HG03571 (cell line): ENCODE data around the gene FBXO24.
"Not testable (repeated sequence)": the region's sequence is repeated elsewhere in the genome, so short reads cannot be mapped to it uniquely, and the experiment has no call there.

Source experiments
- ATAC-seq: cut with Tn5 transposase; IDR thresholded peaks from one replicate; pipeline ENCODE4 v1.9.1; 2021; ENCODE audit not compliant: unreplicated experiment

FBXO24 gene, protein sequence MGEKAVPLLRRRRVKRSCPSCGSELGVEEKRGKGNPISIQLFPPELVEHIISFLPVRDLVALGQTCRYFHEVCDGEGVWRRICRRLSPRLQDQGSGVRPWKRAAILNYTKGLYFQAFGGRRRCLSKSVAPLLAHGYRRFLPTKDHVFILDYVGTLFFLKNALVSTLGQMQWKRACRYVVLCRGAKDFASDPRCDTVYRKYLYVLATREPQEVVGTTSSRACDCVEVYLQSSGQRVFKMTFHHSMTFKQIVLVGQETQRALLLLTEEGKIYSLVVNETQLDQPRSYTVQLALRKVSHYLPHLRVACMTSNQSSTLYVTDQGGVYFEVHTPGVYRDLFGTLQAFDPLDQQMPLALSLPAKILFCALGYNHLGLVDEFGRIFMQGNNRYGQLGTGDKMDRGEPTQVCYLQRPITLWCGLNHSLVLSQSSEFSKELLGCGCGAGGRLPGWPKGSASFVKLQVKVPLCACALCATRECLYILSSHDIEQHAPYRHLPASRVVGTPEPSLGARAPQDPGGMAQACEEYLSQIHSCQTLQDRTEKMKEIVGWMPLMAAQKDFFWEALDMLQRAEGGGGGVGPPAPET

DNA sequence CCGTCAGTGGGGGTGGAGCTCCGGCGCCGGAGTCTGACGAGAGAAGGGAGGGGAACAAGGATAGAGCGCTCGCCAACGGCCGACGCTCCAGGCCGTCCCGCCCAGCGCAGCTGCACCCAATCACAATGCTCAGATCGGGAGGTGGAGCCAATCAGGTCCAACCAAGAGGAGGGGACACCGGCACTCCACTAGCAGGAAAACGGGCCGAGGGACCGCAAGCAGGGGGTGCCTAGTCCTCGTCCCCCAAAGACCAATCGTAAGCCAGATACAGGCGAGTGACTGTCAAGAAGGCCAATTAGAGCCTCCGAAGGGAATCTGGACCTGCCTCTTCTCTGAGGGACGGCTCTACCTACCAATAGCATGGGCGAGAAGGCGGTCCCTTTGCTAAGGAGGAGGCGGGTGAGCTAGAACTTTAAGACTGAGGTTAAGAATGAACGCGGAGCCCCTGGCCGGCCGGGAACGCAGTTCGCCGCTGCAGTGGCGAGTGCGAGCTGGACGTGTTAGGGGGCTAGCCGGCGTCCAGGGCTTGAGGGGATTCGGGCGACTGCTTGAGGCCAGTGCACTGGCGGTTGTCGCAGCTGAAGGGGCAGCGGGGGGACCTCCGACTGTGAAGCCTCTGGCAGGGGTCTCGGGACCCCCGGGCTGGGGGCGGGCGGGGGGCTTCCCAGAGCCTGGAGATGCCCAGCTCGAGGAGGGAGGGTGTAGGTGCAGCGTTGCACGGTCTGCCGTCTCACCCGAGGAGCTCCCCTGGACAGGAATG, at the start of gene FBXO24:
TSS of gene FBXO24 (plus strand) at position 63 of the 760 bp plus-strand sequence. CDS start at position 361, 298 bp downstream.
- ATAC-seq: peak; percentile 79

DNA sequence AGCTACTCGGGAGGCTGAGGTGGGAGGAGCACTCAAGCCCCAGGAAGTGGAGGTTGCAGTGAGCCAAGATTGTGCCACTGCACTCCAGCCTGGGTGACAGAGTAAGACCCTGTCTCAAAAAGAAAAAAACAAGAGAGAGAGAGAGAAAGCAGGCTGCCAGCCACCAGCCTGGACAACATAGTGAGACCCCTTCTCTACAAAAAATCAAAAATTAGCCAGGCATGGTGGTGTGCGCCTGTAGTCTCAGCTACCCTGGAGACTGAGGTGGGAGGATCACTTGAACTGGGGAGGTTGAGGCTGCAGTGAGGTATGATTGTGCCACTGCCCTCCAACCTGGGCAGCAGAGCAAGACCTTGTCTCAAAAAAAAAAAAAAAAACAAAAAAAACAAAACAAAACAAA, 49.4 kb upstream of the FBXO24 start:
- not testable (repeated sequence) for ATAC-seq

- ATAC-seq: peak; percentile 1
These were observed 47.8 kb upstream of the FBXO24 start for GRCh38 chr7:100538348-100538653.

DNA sequence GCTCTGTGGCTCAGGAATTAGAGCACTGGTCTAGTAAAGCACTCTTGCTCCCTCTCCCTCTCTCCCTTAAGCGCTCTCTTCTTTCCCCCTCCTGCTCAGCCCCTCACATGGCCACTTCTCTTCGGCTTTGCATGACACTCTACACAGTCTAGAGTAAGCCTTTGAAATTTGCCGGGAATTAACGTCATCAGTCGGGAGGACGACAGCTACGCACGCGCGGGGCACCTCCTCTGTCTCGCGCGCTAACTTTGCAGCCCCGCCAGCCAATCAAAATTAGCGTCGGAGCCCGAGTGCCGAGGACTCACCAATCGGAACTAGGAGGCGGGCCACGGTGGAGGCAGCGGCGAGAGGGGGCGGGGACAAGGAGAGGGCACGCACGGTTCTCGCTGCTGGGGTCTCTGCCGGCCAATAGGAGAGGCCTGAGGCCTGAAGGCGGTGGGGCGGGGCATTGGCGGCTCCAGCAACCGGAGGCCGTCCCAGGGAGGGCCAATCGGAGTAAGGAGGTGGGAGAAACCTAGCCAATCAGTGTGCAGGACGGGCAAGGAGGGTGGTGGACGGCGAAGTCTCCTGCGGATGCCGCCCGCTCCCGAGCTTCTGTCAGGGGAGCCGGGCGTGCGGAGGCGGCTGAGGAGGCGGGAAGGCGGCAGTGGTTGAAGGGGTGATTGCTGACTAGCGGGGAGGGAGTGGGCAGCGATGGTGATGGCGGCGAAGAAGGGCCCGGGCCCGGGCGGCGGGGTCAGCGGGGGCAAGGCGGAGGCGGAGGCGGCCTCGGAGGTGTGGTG, 47.3 kb upstream of the FBXO24 start, which contains the start of gene AGFG2:
TSS of gene AGFG2 (plus strand) at position 550 of the 782 bp plus-strand sequence. CDS start at position 694, 144 bp downstream.
- peak; percentile 94 for ATAC-seq

GRCh38 chr7:100539436-100540006, 46.6 kb upstream of the FBXO24 start:
- no peak for ATAC-seq

- no peak for ATAC-seq
These were observed 45.9 kb upstream of the FBXO24 start for GRCh38 chr7:100540073-100540723.

- ATAC-seq: not testable (repeated sequence)
These were observed 44.8 kb upstream of the FBXO24 start for GRCh38 chr7:100541309-100541708.

- no peak for ATAC-seq
These were observed 42.5 kb upstream of the FBXO24 start for GRCh38 chr7:100543586-100543985.

- no peak for ATAC-seq
These were observed 41.7 kb upstream of the FBXO24 start for GRCh38 chr7:100544386-100544785.

DNA sequence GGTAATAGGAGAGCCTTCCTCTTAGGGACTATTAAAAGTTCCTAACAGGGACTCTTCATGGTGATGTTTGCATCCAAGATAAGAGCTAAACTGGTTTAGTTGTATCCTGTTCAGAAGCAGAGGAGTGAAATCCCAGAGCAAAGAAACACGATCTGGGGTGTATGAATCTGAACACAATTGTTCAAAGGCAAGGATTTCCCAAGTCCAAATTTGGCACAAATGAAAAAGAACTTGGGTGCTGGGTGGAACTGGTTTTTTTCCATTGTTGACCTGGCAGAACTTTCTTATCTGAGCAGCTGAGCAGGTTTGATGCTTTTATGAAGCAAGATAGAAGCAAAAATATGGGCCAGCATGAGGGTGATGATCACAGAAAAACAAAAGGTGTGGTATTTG, 41.2 kb upstream of the FBXO24 start:
- ATAC-seq: no peak

DNA sequence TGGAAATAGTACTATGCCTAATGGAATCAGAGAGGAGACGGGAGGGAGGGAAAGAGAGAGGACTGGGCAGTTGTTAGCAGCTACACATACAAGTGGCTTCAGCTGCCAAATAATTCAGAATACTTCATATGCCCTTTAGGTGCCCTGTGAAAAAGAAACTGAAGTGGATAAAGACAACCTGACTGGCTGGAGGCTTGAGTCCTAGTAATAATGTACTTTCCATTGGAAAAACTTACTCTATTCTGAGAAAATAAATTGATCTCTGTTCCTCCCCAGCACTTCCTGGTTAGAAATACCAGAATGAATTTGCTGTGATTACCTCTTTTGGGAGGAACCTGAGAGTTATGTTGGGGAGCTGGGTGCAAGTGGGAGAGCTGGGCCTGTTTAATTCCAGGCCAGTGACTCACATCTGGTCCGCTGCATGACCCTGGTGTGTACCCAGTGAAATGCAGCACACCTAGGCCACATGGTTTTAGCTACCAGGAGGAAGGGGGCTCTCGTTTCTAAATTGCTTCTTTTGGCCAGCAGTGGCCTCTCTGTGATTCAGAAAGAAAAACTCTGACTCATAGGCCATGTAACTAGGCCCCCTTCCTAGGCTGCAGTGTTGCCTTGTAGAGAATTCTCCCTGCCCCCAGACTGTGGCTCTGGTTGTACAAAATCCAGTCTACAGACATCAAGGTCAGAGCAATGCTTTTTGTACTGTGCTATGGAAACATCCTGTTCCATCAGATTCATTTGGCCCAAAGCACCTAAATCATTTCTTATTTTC, 40.6 kb upstream of the FBXO24 start:
- ATAC-seq: peak; percentile 60

DNA sequence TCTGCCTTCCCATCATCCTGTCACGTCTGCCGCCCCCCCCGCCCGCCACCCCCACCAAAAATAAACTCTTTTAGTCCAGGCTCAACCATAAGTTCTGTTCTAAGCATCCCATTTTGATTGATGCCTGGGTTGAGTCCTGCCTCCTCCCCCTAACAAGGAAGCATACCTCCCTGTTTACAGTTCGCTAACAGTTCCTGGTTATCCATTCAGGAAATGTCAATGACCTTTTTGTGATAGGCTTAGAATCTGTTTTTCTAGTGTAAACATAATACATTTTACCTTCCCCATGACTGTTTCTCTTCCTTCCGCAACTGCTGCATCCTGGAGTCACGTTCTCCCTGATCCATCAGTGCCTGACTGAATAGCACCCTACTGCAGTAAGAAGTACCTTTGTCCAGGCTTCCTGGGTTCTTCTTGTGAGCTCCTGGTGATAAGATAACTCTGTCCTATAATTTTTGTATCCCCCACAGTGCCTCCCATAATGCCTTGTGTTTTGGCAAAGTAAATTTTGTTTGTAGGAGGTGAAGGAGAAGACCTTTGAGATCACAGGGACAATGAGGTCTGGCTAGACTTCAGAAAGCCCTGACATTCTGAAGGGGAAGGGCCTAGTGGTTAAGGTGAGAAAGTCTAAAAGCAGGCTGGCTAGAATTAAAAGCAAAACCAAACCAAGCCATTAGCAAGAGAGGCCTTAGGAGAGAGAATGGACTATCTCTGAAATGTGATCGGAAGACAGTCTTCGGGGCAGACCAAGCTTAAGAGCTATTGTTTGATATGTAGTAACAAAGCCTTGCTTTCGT, 39.8 kb upstream of the FBXO24 start:
- ATAC-seq: no peak

DNA sequence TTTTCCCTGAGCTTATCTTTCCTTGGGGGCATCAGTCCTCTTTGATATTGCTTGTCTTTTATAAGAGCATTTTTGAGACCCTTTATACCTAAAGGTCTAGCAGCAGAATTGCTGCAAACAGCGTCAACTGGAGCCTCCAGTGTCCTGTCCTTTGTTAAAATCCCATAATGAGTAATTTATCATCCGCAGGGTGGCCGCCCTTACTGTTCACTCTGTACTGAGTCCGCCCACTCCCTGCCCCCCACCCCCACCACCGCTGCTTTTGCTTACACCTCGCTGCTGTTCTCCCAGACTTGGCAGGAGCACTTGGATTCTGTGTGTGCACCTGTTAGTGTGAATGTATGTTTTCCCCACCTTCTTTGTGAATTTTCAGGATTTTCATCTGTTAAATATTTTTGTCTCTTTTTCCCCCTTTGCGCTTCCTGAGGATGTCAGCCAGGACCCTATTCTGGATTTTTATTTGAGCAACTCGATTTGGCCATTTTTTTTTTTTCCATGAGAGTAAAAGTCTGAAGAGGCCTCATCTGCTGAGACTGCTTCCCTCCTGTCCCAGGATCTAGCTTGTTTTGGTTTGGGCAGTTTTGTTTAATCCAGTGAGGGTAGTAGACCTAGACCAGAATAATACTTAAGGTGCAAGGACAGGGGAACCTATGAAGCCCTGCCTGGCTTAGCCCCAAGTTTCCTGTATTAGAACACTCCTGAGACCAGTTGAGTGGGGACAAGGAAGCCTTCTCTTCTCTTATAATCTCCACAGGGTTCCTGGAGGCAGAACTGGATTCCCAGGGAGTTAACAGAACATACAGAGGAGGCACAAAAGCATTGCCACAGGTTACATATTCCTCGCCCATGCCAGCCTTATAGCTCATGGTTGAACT, 39.0 kb upstream of the FBXO24 start:
- ATAC-seq: no peak

GRCh38 chr7:100547872-100548271, 38.3 kb upstream of the FBXO24 start:
- no peak for ATAC-seq

DNA sequence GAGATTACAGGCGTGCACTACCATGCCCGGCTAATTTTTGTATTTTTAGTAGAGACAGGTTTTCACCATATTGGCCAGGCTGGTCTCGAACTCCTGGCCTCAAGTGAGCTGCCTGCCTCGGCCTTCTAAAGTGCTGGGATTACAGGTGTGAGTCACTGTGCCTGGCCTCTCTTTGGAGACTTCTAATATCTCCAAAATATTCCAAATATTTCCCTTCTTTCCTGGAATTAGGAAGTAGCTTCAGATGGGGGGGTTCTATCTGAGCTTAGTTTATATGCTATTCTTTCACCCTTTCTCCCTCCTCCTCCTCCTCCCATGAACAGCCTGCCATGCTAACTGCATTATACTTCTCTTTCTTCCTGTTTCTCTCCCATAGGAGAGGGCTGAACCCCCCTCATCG, 37.7 kb upstream of the FBXO24 start:
- not testable (repeated sequence) for ATAC-seq

GRCh38 chr7:100552532-100552931, 33.6 kb upstream of the FBXO24 start:
- ATAC-seq: no peak

GRCh38 chr7:100553032-100553431, 33.1 kb upstream of the FBXO24 start:
- ATAC-seq: no peak

- no peak for ATAC-seq
These were observed 30.4 kb upstream of the FBXO24 start for GRCh38 chr7:100555701-100556100.
